ENCODE results near the gene REEP3.
"Not testable (repeated sequence)": the region's sequence is repeated elsewhere in the genome, so short reads cannot be mapped to it uniquely, and the experiment has no call there.

REEP3 gene, protein sequence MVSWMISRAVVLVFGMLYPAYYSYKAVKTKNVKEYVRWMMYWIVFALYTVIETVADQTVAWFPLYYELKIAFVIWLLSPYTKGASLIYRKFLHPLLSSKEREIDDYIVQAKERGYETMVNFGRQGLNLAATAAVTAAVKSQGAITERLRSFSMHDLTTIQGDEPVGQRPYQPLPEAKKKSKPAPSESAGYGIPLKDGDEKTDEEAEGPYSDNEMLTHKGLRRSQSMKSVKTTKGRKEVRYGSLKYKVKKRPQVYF

DNA sequence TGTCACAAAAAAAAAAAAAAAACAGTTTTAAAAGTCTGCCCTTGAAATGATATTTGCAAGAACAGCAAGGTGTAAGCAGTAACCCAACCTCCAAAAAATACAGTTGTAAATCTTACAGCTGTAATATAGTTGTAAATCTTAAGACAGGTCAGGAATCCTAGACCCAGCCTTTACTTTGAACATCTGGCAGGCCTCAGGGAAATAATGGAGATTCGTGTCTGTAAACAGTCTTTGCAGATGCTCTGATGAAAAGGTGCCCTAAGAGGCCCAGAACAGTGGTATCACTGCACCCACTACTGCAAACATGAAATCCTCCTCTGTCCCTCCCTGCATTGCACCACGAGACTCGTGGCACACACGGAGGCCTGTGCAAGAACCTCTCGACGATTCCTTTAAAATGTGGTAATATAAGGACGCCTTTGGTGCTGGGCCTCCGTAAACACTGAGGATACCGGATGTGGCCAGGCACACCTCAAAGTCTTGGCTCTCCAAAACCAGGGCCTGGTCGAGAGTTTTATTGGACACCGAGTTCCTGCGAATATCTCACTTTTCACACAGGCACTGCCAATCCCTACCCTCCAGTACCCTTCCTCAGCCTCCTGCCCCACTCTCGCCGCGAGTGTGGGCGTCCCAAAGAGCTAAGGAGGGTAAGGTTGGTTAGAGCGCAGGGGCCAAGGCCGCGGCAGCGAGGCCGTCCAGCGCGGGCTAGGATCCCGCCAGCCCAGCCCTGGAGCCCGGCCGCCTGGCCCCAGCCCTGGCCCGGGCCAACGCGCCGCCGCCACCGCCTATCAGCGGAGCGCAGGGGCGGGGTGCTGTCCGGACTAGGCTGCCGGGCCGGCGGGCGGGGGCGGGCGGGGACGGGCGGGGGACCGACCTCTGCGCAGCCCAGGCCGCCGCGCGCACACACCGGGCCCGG lies at the start of gene REEP3:
TSS of gene REEP3 (plus strand) at position 902 of the 916 bp plus-strand sequence. CDS start 145 bp downstream, outside the sequence.
- DNase-seq, result peak; percentile 75

DNA sequence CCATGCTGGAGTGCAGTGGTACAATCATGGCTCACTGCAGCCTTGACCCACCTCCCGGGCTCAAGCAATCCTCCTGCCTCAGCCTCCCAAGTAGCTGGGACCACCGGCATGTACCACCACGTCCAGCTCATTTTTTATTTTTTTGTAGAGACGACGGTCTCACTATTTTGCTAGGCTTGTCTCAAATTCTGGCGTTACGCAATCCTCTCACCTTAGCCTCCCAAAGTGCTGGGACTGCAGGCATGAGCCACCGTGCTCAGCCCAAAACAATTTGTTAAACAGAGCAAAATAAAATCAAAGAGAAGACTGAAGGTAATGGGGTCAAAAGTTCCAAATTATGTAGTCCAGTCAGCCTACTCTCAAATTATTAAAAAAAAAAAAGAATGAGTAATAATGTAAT lies 46.7 kb upstream of the REEP3 start:
- DNase-seq, result no peak

DNA sequence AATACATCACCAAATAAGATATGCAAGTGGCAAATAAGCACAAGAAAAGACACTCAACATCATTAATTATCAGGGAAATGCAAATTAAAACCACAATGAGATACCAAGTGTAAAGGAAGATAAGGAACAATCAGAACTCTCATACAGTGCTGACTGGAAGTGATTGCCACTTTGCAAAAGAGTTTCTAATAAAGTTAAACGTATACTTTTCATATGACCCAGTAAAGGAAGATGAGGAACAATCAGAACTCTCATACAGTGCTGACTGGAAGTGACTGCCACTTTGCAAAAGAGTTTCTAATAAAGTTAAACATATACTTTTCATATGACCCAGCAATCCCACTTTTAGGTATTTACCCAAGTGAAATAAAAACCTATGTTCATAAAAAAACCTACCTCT lies 43.3 kb upstream of the REEP3 start:
- no peak for DNase-seq

DNA sequence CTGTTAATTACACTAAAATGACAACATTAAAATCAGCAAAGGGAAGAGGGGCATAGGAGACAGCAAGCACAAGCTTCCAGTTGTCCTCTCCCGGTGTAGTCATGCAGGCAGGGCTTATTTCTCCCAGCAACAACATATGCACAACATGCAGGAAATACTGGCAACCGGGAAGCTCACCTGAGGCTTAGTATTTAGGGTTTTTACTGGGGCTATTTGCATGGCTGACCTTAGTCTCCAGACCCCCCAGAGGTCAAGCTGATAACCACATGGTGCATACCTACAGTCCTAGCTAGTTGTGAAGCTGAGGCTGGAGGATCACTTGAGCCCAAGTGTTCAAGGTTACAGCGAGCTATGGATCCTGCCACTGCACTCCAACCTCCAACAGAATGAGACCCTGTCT lies 42.6 kb upstream of the REEP3 start:
- DNase-seq, result no peak

DNA sequence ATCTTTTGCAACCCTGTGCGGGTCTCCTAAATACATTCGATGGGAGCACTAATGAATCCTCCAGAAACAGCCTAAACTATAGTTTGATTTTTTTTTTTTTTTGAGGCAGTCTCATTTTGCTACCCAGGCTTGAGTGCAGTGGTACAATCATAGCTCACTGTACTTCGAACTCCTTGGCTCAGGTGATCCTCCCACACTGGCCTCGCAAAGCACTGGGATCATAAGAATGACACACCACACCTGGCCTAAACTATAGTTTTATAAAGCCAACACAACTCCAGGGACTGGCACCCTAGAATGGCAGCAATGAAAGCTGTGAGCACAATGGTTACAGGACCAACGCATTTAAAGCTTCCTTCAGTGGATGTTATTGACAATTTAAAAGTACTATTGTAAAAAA lies 41.0 kb upstream of the REEP3 start:
- no peak for DNase-seq

DNA sequence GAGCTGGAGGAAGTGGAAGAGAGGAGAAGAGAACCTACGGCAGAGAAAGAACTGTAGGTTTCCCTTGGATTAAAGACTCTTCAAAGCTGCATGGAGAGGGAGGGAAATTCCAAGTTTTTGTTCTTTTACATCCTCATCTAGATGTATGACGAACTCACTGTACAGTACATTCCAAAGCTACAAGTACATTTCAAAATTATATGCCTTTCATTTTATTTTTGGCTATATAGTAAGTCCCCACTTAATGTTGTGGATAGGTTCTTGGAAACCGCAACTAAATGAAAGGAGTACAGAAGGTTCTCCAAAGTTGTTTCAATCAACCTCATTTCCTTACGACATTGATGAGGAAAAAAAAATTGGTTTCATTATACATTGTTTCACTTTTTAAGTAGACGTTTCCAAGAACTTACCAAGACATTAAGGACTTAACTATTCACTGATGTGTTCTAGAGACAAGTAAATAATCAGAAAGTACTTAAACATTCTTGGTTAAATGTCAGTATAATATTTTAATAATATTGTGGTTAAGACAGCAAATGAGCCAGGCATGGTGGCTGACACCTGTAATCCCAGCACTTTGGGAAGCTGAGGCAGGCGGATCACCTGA lies 39.3 kb upstream of the REEP3 start:
- DNase-seq, result no peak

DNA sequence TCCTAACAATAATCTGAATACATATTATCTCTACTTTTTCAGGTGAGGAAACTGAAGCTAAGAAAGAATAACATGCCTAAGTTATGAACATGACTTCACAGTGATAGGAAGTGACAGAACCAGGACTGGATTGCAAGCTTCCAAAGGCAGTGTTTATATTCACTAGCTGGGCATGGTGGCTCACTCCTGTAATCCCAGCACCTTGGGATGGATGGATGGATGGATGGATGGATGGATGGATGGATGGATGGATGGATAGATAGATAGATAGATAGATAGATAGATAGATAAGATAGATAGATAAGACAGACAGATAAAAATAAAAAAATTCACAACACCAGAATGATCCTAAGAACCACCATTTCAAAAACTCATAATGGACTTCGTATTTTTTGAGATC lies 37.2 kb upstream of the REEP3 start:
- no peak for DNase-seq

DNA sequence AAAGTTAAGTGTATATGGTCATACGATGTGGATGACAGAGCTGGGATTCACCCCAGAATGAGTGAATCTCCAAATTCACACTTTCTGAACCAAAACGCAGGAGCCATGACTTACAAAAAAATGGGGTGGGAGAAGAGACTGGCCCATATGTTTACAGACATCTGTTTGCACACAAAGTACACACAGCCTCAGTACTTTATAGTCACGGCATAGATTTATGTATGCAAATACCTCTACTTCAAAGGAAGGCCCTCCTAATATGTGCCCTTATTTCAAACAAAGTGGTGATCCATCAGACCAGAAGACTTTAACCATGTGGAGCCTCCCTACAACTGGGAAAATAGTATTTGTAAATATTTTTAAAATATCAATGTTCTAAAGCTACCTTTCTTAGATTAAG lies 33.2 kb upstream of the REEP3 start:
- no peak for DNase-seq

DNA sequence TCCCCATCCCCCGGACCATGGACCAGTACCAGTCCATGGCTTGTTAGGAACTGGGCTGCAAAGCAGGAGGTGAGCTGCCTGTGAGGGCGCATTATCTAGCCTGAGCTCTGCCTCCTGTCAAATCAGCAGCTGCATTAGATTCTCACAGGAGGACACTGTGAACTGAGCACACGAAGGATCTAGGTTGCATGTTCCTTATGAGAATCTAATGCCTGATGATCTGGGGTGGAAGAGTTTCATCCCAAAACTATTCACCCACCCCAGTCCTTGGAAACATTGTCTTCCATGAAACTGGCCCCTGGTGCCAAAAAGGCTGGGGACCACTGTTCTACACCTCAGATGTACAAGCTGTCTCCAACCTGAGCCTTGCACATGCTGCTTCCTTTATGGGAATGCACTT lies 31.4 kb upstream of the REEP3 start:
- DNase-seq, result no peak

DNA sequence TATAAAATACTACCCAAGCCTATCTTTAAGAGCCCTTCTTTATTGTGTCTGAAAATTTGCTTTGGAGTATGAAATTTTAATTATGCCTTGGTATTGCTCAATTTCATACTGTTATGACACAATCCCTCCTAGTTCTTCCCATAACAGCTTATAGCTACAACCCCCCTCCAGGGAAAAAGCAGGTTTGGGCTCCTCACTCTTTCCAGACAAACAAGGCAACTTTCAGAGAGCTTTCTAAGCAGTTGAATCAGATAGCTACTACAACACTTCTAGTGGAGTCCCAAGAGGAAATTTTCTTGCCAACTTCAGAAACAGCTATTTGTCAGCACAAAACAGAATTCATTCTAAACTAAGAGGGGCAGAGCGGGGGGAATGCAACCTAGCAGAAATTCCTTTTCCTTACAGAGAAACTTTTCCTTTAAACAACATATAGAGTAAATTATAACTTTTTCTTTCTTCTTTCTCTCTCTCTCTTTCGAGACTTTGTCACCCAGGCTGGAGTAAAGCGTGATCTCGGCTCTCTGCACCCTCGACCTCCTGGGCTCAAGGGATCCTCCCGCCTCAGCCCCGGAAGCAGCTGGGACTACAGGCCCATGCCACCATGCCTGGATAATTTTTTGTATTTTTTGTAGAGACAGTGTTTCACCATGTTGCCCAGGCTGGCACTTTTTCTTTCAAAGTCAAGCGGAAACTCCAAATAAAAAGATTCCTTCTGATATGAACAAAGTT lies 29.4 kb upstream of the REEP3 start:
- no peak for DNase-seq

DNA sequence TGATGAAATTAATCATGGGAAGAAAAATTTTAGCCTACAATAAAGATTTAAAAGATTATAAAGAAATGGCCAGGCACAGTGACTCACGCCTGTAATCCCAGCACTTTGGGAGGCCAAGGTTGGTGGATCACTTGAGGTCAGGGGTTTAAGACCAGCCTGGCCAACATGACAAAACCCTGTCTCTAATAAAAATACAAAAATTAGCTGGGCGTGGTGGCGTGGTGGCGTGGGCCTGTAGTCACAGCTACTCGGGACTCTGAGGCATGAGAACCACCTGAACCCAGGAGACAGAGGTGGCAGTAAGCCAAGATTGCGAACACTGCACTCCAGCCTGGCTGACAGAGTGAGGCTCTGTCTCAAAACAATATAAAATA lies 28.9 kb upstream of the REEP3 start:
- DNase-seq, result peak; percentile 2

DNA sequence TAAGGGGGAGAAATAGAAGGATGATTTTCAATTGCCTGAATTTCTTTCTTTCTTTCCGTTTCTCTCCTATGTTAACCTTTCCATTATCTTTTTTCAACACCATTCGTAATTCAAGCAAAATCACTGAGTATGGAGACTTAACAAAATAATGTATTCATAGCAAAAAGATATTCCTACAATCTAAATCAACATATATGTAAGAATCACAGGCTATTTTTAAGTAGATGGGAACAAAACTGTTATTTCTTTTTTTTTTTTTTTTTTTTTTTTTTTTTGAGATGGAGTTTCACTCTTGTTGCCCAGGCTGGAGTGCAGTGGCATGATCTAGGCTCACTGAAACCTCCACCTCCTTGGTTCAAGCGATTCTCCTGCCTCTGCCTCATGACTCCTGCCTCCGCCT lies 28.2 kb upstream of the REEP3 start:
- DNase-seq, result no peak

DNA sequence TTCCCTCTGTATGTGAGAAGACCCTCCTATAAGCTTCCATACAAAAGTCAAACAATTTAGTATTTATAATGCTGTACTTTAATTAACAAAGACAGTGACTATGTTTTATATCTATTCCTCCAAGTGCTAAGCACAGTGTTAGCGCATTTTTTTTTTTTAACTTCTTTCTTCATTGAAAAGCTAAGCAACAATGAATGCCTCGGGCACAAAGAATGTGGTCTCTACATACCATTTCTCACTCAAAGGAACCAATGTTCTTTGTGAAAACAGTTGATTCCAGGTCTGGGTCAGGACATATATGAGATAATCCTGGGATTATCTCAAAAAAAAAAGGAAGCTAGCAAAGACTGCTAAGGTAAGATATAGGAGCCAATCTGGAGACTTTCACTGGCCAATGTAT lies 26.2 kb upstream of the REEP3 start:
- DNase-seq, result no peak

DNA sequence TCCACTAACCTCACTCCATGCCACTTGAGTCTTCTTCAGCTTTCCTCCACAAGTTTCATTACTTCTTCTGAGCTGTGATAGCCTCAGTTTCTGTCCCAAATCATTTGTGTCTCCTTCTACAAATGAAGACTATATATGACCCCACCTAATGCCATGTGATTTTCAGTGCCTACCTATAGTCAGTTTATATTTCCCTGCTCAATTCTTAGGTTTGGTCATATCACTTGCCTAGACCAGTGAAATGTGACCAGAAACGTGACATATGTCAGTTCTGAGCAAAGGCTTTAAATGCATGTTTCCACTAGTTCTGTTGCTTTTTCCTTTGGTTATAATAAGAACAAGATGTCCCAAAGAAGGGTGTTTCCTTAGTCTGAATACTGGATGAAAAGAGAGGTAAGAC lies 24.6 kb upstream of the REEP3 start:
- no peak for DNase-seq

DNA sequence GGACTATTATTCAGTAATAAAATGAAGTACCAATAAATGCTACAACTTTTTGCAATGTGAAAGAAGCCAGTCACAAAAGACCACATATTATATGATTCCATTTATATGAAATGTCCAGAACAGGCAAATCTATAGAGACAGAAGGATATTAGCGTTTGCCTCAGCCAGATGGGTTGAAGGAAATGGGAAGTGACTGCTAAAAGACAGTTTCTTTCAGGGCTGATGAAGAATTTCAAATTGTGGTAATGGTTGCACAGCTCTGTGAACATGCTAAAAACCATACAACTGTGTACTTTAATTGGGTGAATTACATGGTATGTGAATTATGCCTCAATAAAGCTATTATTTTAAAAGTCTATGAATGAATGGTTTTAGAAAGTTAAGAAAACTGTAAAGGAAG lies 23.9 kb upstream of the REEP3 start:
- no peak for DNase-seq

DNA sequence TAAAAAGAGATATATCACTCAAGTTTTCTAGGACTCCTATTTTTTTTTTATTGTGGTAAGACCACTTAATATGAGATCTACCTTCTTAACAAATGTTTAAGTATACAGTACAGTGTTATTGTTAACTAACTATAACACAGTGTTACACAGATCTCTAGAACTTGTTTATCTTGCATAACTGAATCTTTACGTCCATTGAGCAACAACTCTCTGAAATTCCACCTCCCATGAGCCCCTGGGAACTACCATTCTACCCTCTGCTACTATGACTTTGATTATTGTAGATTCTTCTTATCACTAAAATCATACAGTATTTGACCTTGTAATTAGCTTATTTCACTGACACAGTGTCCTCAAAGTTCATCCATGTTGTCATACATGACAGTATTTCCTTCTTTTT lies 22.5 kb upstream of the REEP3 start:
- DNase-seq, result no peak

DNA sequence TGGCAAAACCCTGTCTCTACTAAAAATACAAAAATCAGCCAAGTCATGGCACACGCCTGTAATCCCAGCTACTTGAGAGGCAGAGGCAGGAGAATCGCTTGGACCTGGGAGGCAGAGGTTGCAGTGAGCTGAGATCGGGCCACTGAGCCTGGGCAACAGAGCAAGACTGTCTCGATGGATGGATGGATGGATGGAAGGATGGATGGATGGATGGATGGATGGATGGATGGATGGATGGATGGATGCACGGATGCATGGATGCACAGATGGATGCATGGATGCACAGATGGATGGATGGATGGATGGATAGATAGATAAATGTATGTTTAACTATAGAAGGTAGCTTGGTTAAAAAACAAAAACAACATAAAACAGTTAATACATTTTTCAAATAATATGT lies 20.6 kb upstream of the REEP3 start:
- not testable (repeated sequence) for DNase-seq

DNA sequence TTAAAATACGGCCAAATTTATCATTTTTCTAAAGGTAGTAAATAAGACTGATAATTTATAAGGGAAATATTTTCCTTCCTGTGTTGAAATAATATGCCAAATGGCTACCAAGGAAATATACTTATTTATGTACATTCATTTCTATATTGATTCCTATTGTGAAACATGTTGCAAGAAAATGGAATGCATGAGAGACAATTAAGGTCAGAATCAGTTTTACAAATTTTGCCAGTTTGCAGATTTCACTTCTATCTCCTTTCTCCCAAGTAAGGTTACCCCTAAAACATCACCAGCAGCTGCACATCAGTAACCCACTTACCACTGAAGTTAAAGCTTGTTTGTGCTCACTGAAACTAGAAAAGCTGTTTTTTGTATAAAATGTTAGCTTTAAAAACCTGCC lies 19.2 kb upstream of the REEP3 start:
- DNase-seq, result no peak

DNA sequence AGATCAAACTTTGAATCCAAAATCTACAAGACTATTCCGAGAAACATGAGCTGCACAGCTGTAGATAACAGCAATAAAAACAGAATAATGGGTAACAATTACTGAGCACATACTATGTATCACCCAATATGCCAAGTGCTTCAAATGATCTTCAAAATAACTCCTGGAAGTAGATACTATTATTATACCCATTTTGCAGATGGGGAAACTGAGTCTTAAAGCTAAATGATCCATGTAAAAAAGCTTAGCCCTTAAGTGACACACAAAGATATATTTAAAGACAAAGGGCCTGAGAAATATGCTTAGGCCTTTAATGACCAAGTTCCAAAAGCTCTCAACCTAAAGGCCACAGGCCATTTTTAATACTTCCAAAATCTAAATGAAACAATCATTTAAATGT lies 18.4 kb upstream of the REEP3 start:
- no peak for DNase-seq

DNA sequence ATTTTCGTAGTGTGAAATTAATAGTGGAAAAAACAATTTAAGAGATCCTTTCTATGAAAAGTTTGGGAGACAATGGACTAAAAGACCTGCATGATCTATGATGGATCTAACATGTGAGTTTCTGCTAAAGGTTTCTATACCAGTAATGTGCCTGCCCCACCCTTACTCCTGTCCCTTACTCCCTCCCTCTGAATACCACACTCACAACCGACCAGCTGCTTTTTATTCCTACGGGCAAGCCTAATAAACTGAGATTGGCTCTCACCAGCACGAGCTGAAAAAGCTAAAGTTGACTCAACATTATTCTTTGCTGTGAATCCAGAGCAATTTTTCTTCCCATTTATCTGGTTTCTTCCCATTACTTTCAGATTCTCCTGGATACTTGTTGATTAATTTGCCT lies 17.8 kb upstream of the REEP3 start:
- peak; percentile 4 for DNase-seq

DNA sequence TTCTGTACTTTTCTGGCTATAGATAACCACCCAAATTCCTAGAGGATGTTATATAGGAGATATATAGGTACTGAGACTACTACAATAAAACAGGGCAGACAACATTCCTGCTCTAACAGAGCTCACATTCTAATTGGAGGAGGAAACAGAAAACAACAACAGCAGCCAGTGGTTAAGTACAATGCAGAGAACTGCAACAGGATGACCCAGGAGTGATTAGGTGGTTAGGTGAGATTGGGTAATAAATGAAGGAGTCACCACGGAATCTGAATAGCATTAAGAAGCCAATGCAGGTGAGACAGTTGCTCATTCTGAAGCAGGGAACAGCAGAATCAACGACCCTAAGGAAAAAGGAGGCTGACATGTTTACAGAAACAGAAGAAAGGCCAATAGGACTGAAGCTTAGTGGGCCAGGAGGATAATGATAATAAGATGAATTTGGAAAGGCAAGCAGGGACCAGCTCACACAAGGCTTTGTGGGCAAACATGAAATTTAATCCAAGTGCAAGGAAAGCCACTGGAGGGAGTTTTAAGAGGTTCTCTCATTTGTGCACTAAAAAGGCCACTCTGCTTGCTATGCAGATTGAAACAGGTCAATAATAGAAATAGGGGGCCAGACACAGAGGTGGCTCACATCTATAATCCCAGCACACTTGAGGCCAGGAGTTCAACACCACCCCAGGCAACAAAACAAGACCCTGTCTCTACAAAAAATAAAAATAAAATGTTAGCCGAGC lies 16.9 kb upstream of the REEP3 start:
- DNase-seq, result peak; percentile 54

DNA sequence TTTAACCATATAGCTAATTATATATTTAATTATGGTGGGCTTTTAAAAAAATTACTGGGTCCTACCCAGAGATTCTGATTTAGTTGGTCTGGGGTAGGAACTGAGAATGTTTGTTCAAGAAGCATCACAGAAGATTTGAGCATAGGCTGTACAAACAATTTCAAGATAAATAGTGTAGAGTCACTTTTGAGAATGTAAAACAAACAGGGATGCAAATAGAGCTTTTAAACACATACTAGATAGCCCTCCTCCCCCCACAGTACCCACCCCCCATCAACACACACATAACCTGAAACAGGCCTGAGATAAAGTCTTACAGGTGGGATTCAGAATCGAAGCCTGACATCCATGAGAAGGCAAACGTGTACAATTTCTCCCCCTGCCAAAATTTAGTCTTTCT lies 15.6 kb upstream of the REEP3 start:
- no peak for DNase-seq

DNA sequence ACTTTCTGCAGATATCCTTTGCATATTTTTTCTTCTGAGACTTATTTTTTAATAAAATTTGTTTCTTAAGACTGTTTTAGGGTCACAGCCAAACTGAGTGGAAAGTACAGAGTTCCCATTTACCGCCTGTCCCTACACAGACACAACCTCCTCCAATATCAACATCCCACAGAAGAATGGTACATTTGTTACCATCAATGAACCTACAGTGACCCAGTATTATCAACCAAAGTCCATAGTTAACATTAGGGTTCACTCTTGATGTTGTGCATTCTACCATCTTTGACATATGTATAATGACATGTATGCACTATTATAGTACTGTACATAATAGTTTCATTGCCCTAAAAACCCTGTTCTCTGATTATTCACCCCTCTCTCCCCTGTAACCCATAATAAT lies 14.6 kb upstream of the REEP3 start:
- DNase-seq, result no peak
